Measurements from ENCODE around the gene MEF2C. TPM values are rescaled to one million over a fixed set of nuclear protein-coding genes. Genes with fewer than 3 reads are reported as not detected.

MEF2C gene
- total RNA-seq, 2 donors from 2014 or later: 10.0 to 27.4 TPM

- ATAC-seq (no peak), DNase-seq (no peak)
- intact Hi-C loops (cut with DNase I, micrococcal nuclease): no loop called here
These were observed 7.2 kb upstream of the MEF2C start for GRCh38 chr5:88890070-88890781.

DNA sequence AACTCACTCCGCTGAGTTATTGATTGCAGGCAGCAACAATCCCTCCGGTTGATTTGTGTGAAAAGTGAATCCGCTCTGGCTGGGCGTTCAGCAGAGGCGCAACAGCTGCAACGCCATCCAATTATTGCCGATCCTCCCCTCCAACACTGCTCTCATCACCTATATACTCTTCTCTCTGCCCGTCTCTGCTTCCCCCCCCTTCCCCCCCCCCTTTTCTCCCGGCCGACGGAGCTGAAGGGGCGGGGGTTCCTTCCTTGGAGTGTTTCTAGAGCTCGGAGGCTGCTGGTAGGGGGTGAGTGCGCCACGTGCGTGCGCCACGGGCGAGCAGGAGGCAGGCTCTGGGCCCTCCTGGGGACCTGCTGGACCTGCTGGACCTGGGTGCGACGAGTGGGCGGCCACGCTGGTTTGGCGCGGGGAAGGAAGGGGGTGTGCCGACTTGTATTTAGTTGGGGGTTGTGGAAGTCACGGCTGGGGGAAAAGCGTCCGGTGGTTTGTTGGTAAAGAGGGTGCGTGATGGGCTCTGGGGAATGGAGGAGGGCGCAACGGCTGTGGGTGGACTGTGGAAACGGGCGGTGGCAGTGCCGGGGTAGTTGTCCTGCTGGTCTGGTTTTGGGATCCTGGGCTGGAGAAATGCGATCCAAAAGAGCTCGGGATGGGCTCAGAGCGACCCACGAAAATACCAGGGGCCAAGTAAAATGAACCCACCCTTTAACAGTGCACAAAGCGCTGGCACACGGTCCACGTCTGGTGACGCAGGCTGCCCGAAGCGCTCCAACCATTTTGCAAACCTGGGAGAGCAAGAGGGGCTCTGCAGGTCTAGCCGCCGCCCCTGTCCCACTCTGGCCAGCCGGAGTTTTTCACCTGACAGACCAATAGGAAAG lies 6.4 kb upstream of the MEF2C start:
- intact Hi-C loops (cut with DNase I, micrococcal nuclease): loop anchor here in 1 of 2 donors (10.0 kb wide), 1 partner anchor 155 kb away; no protein-coding TSS in a partner anchor
- ATAC-seq: peak; percentile 60

DNA sequence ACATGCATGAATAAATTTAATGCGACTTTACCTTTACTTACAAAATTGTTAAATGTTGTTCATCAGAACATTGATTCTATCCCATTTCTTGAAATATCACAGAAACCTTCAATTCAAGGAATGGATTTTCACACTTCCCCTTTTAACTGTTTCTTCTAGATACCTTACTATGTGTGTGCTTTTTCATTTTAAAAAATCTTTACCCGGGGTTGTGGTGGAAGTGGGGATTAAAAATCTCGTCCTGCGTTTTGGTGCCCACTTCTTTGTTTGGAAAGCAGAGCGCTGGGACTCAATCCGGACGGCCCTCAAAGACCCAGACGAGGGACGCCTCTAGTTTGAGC lies 5.8 kb upstream of the MEF2C start:
- ATAC-seq (no peak), DNase-seq (no peak)
- intact Hi-C loops (cut with DNase I, micrococcal nuclease): loop anchor here in 1 of 2 donors (10.0 kb wide), 1 partner anchor 154 kb away; no protein-coding TSS in a partner anchor

More for the DNA sequence above, 6.4 kb upstream of the MEF2C start:
- peak; percentile 56 to 65 for DNase-seq

DNA sequence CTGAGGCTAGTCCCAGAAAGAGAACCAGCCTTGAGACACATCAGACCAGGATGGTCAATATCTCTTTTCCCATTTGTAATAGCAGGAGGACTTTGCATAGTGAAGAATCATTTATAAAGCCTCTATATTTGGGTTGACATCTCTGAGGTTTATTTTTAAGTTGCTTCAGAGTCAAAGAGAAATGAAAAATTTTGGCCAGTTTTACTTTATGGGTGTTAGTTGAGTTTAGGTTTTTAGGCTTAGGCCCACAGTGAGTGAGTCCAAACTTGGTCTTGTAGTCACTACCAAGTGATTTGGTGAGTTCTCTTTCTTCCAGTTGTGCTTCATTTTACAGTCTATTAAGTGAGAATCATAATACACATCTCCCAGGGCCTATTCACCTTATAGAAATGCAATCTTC lies 5.3 kb upstream of the MEF2C start:
- ATAC-seq (no peak), DNase-seq (no peak)
- intact Hi-C loops (cut with DNase I, micrococcal nuclease): loop anchor here in 1 of 2 donors (10.0 kb wide), 1 partner anchor 153 kb away; no protein-coding TSS in a partner anchor

- DNase-seq (no peak), ATAC-seq (no peak)
- intact Hi-C loops (cut with DNase I, micrococcal nuclease): loop anchor here in 1 of 2 donors (10.0 kb wide), 1 partner anchor 153 kb away; no protein-coding TSS in a partner anchor
These were observed 4.4 kb upstream of the MEF2C start for GRCh38 chr5:88887342-88887741.

DNA sequence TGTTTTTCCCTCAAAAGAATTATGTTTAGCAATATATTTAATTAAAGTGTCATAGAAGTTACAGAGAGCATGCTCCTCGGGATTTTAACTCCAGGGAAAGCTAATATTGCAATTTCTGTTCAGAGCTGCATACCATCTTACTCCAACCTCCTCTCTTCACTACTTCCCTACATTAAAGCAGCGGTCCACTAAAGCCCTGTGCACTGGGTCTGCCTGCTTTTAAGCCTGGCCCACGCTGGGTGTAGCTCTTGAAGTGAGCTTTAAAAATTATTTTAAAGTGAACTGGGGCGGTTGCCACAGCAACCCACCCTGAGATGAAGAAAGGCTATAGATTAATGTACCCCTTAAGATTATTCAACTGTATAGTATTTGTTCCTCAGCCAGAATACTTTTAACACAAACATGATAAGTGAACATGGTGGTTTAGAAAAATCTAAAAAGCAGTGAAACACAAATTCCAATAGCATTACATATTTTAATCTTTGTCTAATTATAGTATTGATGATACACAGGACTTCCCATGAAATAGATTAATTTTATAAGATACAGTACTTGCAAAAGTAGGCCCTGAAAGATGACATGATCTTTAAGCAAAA lies 3.9 kb upstream of the MEF2C start:
- intact Hi-C loops (cut with DNase I, micrococcal nuclease): loop anchor here in 1 of 2 donors (10.0 kb wide), 1 partner anchor 152 kb away; no protein-coding TSS in a partner anchor
- ATAC-seq (no peak), DNase-seq (peak in 1 of 2 donors; percentile 24)

DNA sequence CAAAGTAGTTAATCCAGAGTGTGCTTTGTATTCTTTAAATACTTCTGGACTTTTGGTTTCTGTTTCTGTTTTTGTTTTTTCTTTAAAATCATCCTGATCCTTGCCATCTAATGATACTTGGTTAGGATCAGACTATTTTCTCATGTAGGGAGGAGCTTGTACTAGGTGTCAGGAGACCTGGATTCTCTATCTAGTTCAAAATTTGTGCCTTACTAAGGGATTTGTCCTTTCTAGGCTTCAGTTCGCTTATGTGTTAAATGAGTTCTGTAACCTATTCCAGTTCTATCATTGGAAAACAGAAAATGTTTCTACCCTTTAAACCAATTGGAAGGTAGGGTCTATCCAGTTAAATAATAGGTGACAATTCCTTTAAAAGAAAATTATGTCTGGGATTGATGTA lies 3.3 kb upstream of the MEF2C start:
- DNase-seq: no peak
- ATAC-seq: no peak
- intact Hi-C loops (cut with DNase I, micrococcal nuclease): loop anchor here in 1 of 2 donors (10.0 kb wide), 1 partner anchor 151 kb away; no protein-coding TSS in a partner anchor

DNA sequence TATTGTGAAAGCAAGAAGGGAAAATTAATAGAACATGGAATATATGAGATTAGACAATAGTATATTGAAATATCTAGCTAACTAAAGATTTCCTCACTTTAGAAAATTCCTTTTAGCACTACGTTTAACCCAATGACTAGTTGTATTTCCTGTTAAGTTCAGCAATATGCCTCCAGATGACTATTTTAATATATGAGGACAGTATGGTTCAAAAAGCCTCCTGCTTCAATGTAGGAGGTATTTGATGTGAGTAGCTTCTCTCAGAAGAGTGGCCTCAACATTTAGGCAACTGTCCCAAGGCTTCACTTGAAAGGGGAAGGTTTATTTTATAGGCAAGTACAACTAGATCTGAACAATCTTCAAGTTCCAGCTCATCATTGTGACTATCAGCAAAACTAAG lies 2.0 kb upstream of the MEF2C start:
- DNase-seq (no peak), ATAC-seq (no peak)
- intact Hi-C loops (cut with DNase I, micrococcal nuclease): loop anchor here in 1 of 2 donors (10.0 kb wide), 1 partner anchor 150 kb away; no protein-coding TSS in a partner anchor

- ATAC-seq (no peak), DNase-seq (no peak)
- intact Hi-C loops (cut with DNase I, micrococcal nuclease): loop anchor here in 1 of 2 donors (5.0 to 10.0 kb wide), 2 partner anchors 57 to 150 kb away; no protein-coding TSS in a partner anchor
These were observed 1.6 kb upstream of the MEF2C start for GRCh38 chr5:88884608-88884877.

DNA sequence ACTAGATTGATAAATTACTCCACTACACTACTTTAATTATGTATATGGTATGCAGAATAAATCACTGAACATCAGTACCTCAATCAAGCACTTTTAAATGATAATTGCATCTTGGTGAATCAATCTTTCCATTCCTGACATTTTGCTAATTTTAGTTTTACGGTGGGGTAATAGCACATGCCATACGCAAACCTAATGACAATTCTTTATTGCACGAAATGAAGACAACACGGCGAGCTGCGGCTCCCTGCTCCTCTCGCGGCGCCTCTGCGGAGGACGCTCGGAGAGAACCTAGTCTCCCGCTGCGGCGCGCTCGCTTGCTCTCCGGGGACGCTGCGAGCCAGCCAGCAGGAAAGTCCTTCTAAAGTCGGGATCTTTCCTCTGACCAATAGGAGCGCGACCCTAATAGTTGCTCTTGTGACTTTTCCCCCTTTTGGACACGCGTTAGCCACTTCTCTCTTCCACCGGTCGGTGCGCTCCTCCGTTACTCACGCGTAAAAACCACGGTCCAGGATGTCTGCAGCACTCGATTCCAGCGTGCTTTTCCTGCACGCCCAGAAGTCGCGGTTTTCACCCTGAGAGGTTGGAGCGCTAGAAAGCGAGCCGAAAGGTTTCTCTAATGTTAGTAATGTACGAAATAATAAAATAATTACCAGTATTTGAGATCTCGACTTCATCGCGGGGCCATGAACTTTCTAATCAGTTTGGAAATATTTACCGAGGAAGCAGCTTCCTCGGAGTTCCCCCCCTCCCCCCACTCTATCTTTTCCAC lies 1.0 kb upstream of the MEF2C start:
- peak; percentile 61 to 62 for DNase-seq
- peak; percentile 40 for ATAC-seq
- intact Hi-C loops (cut with DNase I, micrococcal nuclease): loop anchor here in 1 of 2 donors (5.0 to 10.0 kb wide), 2 partner anchors 57 to 149 kb away; no protein-coding TSS in a partner anchor

DNA sequence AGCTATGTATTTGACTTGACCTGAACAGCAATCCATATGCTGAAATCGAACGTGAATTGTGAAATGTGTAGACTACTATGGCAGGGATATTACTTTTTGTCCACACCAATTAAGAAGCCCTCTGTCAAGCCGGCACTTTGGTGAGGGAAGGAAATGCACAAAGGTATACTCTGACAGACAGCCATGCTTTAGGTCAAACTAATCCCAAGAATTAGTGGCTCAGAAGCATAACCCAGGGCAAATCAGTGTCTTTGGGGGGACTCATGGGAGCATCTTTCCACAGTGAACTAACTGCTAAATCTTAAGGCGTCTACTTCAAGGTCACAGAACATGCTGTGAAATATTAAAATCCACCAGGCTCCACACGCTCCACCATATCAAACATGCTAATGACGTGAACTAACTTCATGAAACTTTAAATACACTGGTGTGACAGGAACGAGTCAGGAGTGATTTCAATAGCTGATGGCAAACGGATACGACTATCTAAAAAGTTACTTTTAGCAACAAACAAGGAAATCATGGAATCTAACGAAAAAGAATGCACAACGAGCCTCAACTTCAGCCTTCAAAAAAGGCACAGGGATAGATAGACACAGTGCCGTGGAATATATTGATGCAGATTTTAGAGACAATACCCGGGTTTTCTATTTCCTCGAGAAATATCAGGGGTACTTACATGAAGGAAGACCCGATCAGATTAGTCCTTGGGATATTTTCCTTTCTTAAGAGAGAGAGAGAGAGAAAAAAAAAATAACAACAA lies 527 bp downstream of the MEF2C start:
- ATAC-seq (peak; percentile 7), DNase-seq (peak in 1 of 2 donors; percentile 12)
- intact Hi-C loops (cut with DNase I, micrococcal nuclease): loop anchor here in 1 of 2 donors (5.0 to 10.0 kb wide), 2 partner anchors 55 to 148 kb away; no protein-coding TSS in a partner anchor

GRCh38 chr5:88881571-88881971 lies 1.4 kb downstream of the MEF2C start:
- intact Hi-C loops (cut with DNase I, micrococcal nuclease): loop anchor here in 1 of 2 donors (5.0 to 10.0 kb wide), 2 partner anchors 54 to 147 kb away; no protein-coding TSS in a partner anchor
- no peak for DNase-seq
- peak; percentile 21 for ATAC-seq

GRCh38 chr5:88880201-88880600 lies 2.8 kb downstream of the MEF2C start:
- DNase-seq: no peak
- intact Hi-C loops (cut with DNase I, micrococcal nuclease): loop anchor here in 1 of 2 donors (5.0 to 10.0 kb wide), 2 partner anchors 53 to 145 kb away; no protein-coding TSS in a partner anchor
- no peak for ATAC-seq

DNA sequence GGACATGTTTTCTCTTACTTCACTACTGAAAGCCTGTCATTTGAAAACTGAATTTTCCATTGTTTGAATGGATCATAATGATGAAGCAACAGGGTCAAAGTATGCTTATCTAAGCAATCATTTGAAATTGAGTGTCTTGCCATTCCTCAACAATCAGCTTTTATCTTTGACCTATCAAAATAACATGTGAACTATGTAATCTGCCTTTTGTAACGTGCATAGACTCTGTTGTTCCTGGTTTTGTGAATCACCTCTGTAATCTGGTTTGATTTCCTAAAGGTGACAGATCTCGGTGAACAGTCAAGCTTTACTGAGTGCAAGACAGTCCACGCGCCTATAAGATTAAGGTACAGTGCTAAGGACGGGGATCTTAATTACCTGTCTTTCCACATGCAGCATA lies 3.3 kb downstream of the MEF2C start:
- DNase-seq (no peak), ATAC-seq (peak; percentile 71)
- intact Hi-C loops (cut with DNase I, micrococcal nuclease): loop anchor here in 1 of 2 donors (5.0 to 10.0 kb wide), 2 partner anchors 52 to 145 kb away; no protein-coding TSS in a partner anchor

GRCh38 chr5:88878976-88879375 lies 4.0 kb downstream of the MEF2C start:
- ATAC-seq (no peak), DNase-seq (no peak)
- intact Hi-C loops (cut with DNase I, micrococcal nuclease): no loop called here

- DNase-seq (no peak), ATAC-seq (peak; percentile 33)
- intact Hi-C loops (cut with DNase I, micrococcal nuclease): no loop called here
These were observed 5.2 kb downstream of the MEF2C start for GRCh38 chr5:88877826-88878225.

- ATAC-seq (no peak), DNase-seq (no peak)
- intact Hi-C loops (cut with DNase I, micrococcal nuclease): no loop called here
These were observed 6.3 kb downstream of the MEF2C start for GRCh38 chr5:88876714-88877113.

Data from left colon (tissue), 2 donors.